Uterus (tissue), 4 donors: ENCODE results near the gene EPHA4. TPM values are rescaled to one million over a fixed set of nuclear protein-coding genes. Genes with fewer than 3 reads are reported as not detected.

Experiments used
- DNase-seq, 2 donors: peaks; one replicate each; pipeline ENCODE4 v3.0.0-alpha.2; 2019 to 2020
- H3K27ac ChIP-seq, 2 donors: fragments of 200-600 bp; sonication (generic); 1 replicate in 1 of 2; 2 replicates in 1 of 2; pipeline ENCODE4 v1.5.1; 2016 to 2018
- H3K27me3 ChIP-seq, 2 donors: fragments of 200-600 bp; sonication (generic); one replicate each; pipeline ENCODE4 v1.5.1; 2018 to 2019; ENCODE audit warnings: control low read depth in 1 of 2
- H3K36me3 ChIP-seq, 2 donors: fragments of 200-600 bp; sonication (generic); one replicate each; pipeline ENCODE4 v1.5.1; 2019; ENCODE audit warnings: control low read depth in 1 of 2
- H3K4me1 ChIP-seq, 2 donors: fragments of 200-600 bp; sonication (generic); one replicate each; pipeline ENCODE4 v1.5.1; 2018 to 2019; ENCODE audit warnings: control low read depth in 1 of 2
- H3K4me3 ChIP-seq, 2 donors: fragments of 200-600 bp; sonication (generic); 1 replicate in 1 of 2; 2 replicates in 1 of 2; pipeline ENCODE4 v1.5.1; 2018 to 2019; ENCODE audit warnings: mild to moderate bottlenecking in 1 of 2
- H3K9me3 ChIP-seq, 2 donors: fragments of 200-600 bp; sonication (generic); one replicate each; pipeline ENCODE4 v1.5.1; 2019; ENCODE audit warnings: control low read depth in 1 of 2
- POLR2A ChIP-seq, 2 donors: fragments of 450-650 bp; IDR thresholded peaks; one replicate each; pipeline ENCODE4 v1.6.1; 2016; ENCODE audit warnings: antibody characterized with exemption in 2 of 2, mild to moderate bottlenecking in 1 of 2, moderate library complexity in 1 of 2
- intact Hi-C: fragments of 100-400 bp; cut with DNase I; formaldehyde crosslinking; loops from one replicate; pipeline ENCODE4 v1.15.1; 2023; ENCODE audit warnings: low total_unique reads
- total RNA-seq, 4 donors: library from RNA; depleted of rRNA in 3 of 4; stranded (reverse); fragments of >200 nt in 3 of 4; gene quantifications; one replicate each; pipeline versions ENCODE4 v1.1.0 to v1.2.4, GENCODE V29; 2014 to 2023
- TF ChIP-seq, protein P1 (sequence below), 4 experiments: fragments of 200-600 bp in 2 of 4; fragments of 450-650 bp in 2 of 4; sonication (generic) in 2 of 4; IDR thresholded peaks; one replicate each; pipeline ENCODE4 v1.5.1; 2016 to 2019; ENCODE audit warnings: antibody characterized with exemption in 4 of 4, mild to moderate bottlenecking in 2 of 4, moderate library complexity in 1 of 4
- donor health status: DM: yes; HTN: yes; CAD: no.

Gene EPHA4
- total RNA-seq, 4 donors from 2014 or later = 45.6 to 84.7 (median 66.8) TPM

DNA sequence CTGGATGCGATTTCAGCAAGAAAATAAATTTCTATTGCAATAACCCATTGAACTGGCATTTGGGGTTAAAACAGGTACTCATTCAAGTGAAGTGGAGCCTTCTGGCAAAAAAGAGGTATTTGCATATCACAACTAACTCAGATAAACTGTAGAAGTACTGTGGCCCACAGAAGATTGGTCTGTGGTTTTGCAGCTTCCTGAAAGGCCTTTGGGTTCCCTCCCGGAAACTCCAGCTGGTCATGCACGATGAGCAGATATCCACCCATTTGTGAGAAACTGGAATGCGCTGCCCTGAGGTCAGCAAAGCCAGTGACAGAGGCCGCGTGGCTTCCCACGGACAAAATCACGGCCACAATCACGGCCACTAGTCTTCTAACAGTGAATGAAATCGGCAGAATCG is 106.3 kb downstream of the EPHA4 start:
- Histone ChIP-seq H3K27me3 (no peaks in the 10 kb centered on the region), H3K27ac (no peak overlapping the region)
- DNase-seq = no peak

GRCh38 chr2:221464971-221465370 is 107.1 kb downstream of the EPHA4 start:
- intact Hi-C loops = no loop called here
- no peaks in the 10 kb centered on the region for H3K4me1 ChIP-seq

More for the DNA sequence above, 106.3 kb downstream of the EPHA4 start:
- Histone ChIP-seq H3K4me1 (no peaks in the 10 kb centered on the region), H3K4me3 (no peak overlapping the region), H3K36me3 (no peaks in the 10 kb centered on the region), H3K9me3 (no peaks in the 10 kb centered on the region)
- no peak for TF ChIP-seq POLR2A (IDR thresholded peaks at IDR 0.05)
- TF ChIP-seq, protein P1, sequence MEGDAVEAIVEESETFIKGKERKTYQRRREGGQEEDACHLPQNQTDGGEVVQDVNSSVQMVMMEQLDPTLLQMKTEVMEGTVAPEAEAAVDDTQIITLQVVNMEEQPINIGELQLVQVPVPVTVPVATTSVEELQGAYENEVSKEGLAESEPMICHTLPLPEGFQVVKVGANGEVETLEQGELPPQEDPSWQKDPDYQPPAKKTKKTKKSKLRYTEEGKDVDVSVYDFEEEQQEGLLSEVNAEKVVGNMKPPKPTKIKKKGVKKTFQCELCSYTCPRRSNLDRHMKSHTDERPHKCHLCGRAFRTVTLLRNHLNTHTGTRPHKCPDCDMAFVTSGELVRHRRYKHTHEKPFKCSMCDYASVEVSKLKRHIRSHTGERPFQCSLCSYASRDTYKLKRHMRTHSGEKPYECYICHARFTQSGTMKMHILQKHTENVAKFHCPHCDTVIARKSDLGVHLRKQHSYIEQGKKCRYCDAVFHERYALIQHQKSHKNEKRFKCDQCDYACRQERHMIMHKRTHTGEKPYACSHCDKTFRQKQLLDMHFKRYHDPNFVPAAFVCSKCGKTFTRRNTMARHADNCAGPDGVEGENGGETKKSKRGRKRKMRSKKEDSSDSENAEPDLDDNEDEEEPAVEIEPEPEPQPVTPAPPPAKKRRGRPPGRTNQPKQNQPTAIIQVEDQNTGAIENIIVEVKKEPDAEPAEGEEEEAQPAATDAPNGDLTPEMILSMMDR (IDR thresholded peaks at IDR 0.05) = no peak
- intact Hi-C loops = no loop called here

GRCh38 chr2:221463241-221463896 is 108.7 kb downstream of the EPHA4 start:
- no peak for DNase-seq
- intact Hi-C loops = no loop called here
- no peaks in the 10 kb centered on the region for H3K27me3 ChIP-seq
- H3K36me3 ChIP-seq = no peaks in the 10 kb centered on the region
- H3K9me3 ChIP-seq = no peaks in the 10 kb centered on the region
- no peak overlapping the region for H3K27ac ChIP-seq
- no peak overlapping the region for H3K4me3 ChIP-seq
- H3K4me1 ChIP-seq = no peaks in the 10 kb centered on the region
- TF ChIP-seq POLR2A (IDR thresholded peaks at IDR 0.05) = no peak
- TF ChIP-seq, protein P1 (IDR thresholded peaks at IDR 0.05) = no peak

More at GRCh38 chr2:221464971-221465370, 107.1 kb downstream of the EPHA4 start:
- Histone ChIP-seq H3K4me3 (no peak overlapping the region), H3K9me3 (no peaks in the 10 kb centered on the region), H3K27me3 (no peaks in the 10 kb centered on the region), H3K36me3 (no peaks in the 10 kb centered on the region), H3K27ac (no peak overlapping the region)
- TF ChIP-seq POLR2A (IDR thresholded peaks at IDR 0.05) = no peak
- TF ChIP-seq, protein P1 (IDR thresholded peaks at IDR 0.05) = no peak
- DNase-seq = no peak

DNA sequence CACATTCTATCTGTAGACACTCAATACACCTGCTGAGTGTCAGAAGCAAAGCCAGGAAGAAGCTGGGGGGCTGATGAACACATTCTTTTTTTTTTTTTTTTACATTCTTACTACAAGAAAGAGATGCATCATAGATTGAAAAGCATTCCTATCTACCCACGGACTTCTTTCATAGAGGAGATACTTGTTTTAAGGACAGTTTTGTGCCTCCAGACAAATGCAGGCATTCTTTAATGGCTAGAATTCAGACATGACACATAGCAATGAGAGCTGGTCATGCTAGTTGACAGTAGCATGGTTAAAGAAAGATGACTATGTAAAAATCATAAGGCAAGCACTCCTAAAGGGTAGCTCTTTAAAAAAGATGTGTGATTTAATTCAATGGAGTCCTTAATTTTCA is 110.2 kb downstream of the EPHA4 start:
- DNase-seq = no peak
- H3K27me3 ChIP-seq = no peaks in the 10 kb centered on the region
- H3K36me3 ChIP-seq = no peaks in the 10 kb centered on the region
- TF ChIP-seq, protein P1 (IDR thresholded peaks at IDR 0.05) = no peak
- TF ChIP-seq POLR2A (IDR thresholded peaks at IDR 0.05) = no peak
- no peaks in the 10 kb centered on the region for H3K9me3 ChIP-seq
- H3K4me3 ChIP-seq = no peak overlapping the region
- intact Hi-C loops = no loop called here
- H3K4me1 ChIP-seq = no peaks in the 10 kb centered on the region
- no peak overlapping the region for H3K27ac ChIP-seq

DNA sequence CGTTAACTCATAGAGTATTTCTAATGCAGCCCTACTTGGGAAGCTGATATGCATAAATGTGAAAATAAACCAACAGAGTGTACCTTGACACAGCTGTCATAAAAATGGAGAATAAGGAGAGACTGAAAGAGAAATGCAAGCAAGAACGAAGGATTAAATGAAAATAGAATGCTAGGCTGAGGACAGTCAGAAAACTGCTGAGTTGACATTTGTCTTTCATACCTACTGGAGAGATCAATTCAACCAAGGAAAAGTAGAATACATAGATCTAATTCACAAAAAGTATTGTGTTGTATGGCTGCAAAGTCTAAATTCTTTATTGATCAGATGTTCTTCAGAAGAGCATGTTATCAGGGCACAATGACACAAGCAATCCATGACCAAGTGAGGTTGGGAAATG is 112.0 kb downstream of the EPHA4 start:
- TF ChIP-seq, protein P1 (IDR thresholded peaks at IDR 0.05) = no peak
- no peak for TF ChIP-seq POLR2A (IDR thresholded peaks at IDR 0.05)
- intact Hi-C loops = no loop called here

More for the DNA sequence above, 112.0 kb downstream of the EPHA4 start:
- no peak overlapping the region for H3K27ac ChIP-seq
- no peaks in the 10 kb centered on the region for H3K36me3 ChIP-seq
- H3K4me1 ChIP-seq = no peaks in the 10 kb centered on the region
- no peak for DNase-seq
- no peaks in the 10 kb centered on the region for H3K27me3 ChIP-seq
- no peak overlapping the region for H3K4me3 ChIP-seq
- no peaks in the 10 kb centered on the region for H3K9me3 ChIP-seq
